Renal cortex interstitium (tissue), 11 donors: Measurements from ENCODE around the gene STK32B. TPM values are rescaled to one million over a fixed set of nuclear protein-coding genes. Genes with fewer than 3 reads are reported as not detected.
A peak's percentile ranks its signal among the peaks of the same experiment; 100 is the strongest.

Source experiments
- DNase-seq, 11 donors: peaks; one replicate each; pipeline ENCODE4 v3.0.0-alpha.2; 2013; ENCODE audit warnings: low read depth in 9 of 11, low spot score in 4 of 11; ENCODE audit errors: extremely low read depth in 1 of 11
- polyA plus RNA-seq, 3 donors: library from polyadenylated mRNA; unstranded; fragments of 120-200 nt; gene quantifications; one replicate each; pipeline ENCODE4 v1.2.1, GENCODE V29; 2013; ENCODE audit not compliant: insufficient read length in 3 of 3

The STK32B gene
- polyA plus RNA-seq, 3 donors: 7.6 to 10.2 (median 9.2) TPM

- DNase-seq: no peak
These were observed 452.2 kb downstream of the STK32B start for GRCh38 chr4:5503336-5503936.

GRCh38 chr4:5504486-5504885 lies 453.2 kb downstream of the STK32B start:
- no peak for DNase-seq

- DNase-seq: no peak
These were observed 459.2 kb downstream of the STK32B start for GRCh38 chr4:5510504-5510903.

GRCh38 chr4:5511791-5512190 lies 460.5 kb downstream of the STK32B start:
- DNase-seq: no peak

GRCh38 chr4:5515646-5516045 lies 464.4 kb downstream of the STK32B start:
- no peak for DNase-seq

GRCh38 chr4:5517372-5517771 lies 466.1 kb downstream of the STK32B start:
- no peak for DNase-seq

- DNase-seq: peak in 9 of 11 donors; percentile 17 to 52 (median 31)
These were observed 473.4 kb downstream of the STK32B start for GRCh38 chr4:5524446-5525299.

DNA sequence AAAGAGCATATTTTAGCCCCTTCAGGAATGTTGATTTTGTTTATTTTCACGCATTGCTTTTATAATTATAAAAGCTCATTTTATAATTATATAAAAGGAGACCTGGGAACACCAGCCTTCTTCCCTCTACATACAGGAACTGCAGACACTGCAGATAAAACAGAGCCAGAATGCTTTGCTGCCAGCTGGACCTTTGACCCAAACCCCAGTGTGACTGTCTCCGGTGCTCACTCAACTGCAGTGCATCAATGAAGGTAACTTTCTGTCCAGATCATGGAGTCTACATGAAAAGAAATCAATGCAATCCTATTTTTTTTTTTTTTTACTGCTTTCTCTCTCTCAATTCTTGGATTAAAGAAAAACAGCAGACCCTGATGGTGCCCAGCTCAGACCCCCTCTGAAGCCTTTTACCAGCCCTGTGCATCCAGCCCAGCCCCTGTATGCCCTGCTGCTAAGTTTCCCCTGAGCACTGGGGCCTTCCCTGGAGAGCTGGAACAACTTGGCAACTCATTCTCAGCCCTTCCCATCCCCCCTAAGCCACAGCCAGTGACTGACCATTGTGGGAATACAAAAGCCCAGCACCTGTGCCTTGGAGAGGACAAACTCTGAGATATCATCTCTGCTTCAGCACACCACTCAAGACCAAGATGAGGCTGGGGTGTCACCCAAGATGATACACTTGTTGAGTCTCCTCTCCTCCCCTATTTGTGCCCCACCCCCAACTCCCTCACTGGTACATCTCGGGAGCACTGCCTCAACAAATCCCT lies 475.0 kb downstream of the STK32B start:
- DNase-seq: no peak

- no peak for DNase-seq
These were observed 475.9 kb downstream of the STK32B start for GRCh38 chr4:5527211-5527610.

GRCh38 chr4:5528031-5528436 lies 476.8 kb downstream of the STK32B start:
- no peak for DNase-seq

- DNase-seq: no peak
These were observed 480.8 kb downstream of the STK32B start for GRCh38 chr4:5532100-5532499.

DNA sequence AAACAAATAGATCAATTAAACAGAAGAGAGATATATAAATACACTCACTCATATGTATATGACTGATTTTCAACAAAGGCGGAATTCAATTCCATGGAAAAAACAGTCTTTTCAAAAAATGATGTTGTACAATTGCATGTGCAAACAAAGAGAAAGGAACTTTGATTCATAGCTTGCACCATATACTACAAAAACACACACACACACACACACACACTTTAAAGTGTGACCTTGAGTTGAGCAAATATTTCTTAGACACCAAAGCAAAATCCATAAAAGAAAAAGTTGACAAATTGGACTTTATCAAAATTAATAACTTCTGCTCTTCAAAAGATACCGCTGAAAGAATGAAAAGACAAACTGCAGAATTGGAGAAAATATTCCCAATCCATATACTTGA lies 488.3 kb downstream of the STK32B start:
- no peak for DNase-seq

DNA sequence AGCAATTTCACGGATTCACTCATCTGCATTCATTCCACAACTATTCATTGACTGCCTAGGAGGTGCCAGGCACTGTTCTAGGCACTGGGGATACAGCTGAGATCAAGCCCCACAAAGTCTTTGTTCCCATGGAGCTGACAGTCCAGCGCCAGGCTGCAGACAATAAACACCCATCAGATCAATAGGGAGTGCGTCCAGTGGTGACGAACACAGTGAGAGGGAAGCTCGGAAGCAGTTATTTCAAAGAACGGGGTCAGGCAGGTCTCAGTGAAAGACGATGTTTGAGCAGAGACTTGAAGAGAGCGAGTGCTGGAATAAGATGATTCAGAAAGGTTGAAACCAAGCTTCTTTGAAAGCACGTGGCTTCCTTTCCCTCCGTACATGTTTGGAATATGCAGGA lies 489.9 kb downstream of the STK32B start:
- no peak for DNase-seq

DNA sequence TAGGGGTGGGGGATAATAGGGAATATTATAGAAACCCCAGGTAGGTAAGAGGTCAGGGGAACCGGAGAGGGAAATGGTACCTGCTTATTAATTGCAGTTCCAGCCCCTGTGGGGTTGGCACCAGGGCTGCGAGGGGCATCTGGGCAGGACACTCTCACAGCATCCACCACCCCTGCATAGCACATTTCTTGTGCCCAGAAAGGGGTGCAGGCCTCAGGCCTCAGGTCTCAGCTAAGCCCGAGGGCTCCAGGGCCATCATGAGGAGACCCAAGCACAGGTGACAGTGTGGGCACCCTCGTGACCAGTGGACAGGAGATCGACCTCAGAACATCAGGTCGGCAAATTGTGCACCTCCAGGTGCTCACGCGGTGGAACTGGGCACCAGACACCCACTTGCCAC lies 492.4 kb downstream of the STK32B start:
- DNase-seq: no peak

DNA sequence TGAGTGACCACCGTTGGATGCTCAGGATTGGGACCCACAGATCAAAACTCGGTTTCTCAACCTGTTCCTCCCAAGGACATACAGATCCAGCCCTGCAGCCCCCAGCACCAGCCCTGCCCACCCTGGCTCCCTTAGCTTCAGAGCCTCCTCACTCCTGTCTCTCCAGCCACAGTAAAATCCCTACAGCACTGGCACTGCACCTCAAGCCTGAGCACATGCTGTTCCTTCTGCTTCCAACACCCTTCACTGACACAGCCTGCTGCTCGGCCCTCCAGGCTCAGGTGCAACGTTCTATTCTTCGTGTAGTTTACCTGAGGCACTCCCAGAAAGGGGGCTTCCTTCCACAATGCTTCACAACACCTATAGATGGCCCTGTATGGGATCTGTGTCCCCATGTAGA lies 493.5 kb downstream of the STK32B start:
- DNase-seq: no peak

- no peak for DNase-seq
These were observed 494.0 kb downstream of the STK32B start for GRCh38 chr4:5545271-5545670.

- DNase-seq: no peak
These were observed 496.5 kb downstream of the STK32B start for GRCh38 chr4:5547651-5548249.
